Heart left ventricle (tissue), 16 donors: ENCODE data around the gene RPL27. TPM values are rescaled to one million over a fixed set of nuclear protein-coding genes. Genes with fewer than 3 reads are reported as not detected.

Source experiments
- ATAC-seq, 4 donors: fragments of 200-7000 bp; cut with Tn5 transposase; one replicate each; pipeline ENCODE4 v1.9.1; 2020 to 2022; ENCODE audit warnings: moderate library complexity in 4 of 4, mild to moderate bottlenecking in 3 of 4, moderate number of reproducible peaks in 1 of 4
- DNase-seq, 5 donors: peaks; one replicate each; pipeline ENCODE4 v3.0.0-alpha.2; 2020
- H3K27ac ChIP-seq, 12 donors: fragments of 200-600 bp; sonication (generic) in 4 of 12; one replicate each; pipeline versions ENCODE4 v1.5.0 to v1.8.0; 2016 to 2022; ENCODE audit warnings: mild to moderate bottlenecking in 2 of 12
- H3K27me3 ChIP-seq, 9 donors: fragments of 200-600 bp; sonication (generic) in 2 of 9; one replicate each; pipeline versions ENCODE4 v1.5.1 to v1.8.0; 2016 to 2022; ENCODE audit warnings: mild to moderate bottlenecking in 3 of 9
- H3K36me3 ChIP-seq, 9 donors: fragments of 200-600 bp; sonication (generic) in 2 of 9; one replicate each; pipeline versions ENCODE4 v1.5.0 to v1.8.0; 2018 to 2022; ENCODE audit warnings: mild to moderate bottlenecking in 2 of 9
- H3K4me1 ChIP-seq, 12 donors: fragments of 200-600 bp; sonication (generic) in 4 of 12; one replicate each; pipeline versions ENCODE4 v1.5.0 to v1.8.0; 2016 to 2022; ENCODE audit warnings: mild to moderate bottlenecking in 3 of 12
- H3K4me3 ChIP-seq, 12 donors: fragments of 200-600 bp; sonication (generic) in 4 of 12; one replicate each; pipeline versions ENCODE4 v1.5.0 to v1.8.0; 2017 to 2022; ENCODE audit warnings: mild to moderate bottlenecking in 9 of 12, moderate library complexity in 4 of 12
- H3K9me3 ChIP-seq, 12 donors: fragments of 200-600 bp; sonication (generic) in 4 of 12; one replicate each; pipeline versions ENCODE4 v1.5.0 to v1.8.0; 2016 to 2022; ENCODE audit warnings: mild to moderate bottlenecking in 1 of 12
- CTCF ChIP-seq, 12 donors: fragments of 200-600 bp; sonication (generic) in 4 of 12; IDR thresholded peaks; one replicate each; pipeline versions ENCODE4 v1.5.0 to v1.8.0; 2018 to 2022; ENCODE audit warnings: antibody characterized with exemption in 12 of 12, mild to moderate bottlenecking in 5 of 12
- POLR2A ChIP-seq, 2 donors: fragments of 450-650 bp; IDR thresholded peaks; one replicate each; pipeline ENCODE4 v1.6.1; 2017; ENCODE audit warnings: antibody characterized with exemption in 2 of 2, mild to moderate bottlenecking in 2 of 2, moderate library complexity in 2 of 2
- WGBS, 4 donors: extraction: QIAGEN DNeasy Blood & Tissue Kit in 2 of 4; methylation state at CpG; one replicate each; pipeline versions ENCODE4 v1.1.5 to v1.1.7; 2013 to 2018; 5-methylcytosine and 5-hydroxymethylcytosine counted together
- intact Hi-C, 10 donors: fragments of 100-400 bp; cut with DNase I; formaldehyde crosslinking; loops; one replicate each; pipeline versions ENCODE4 v1.11.1 to v1.14.2; 2022
- polyA plus RNA-seq, 2 donors: library from polyadenylated mRNA; stranded (reverse); fragments of 200-250 nt; gene quantifications; one replicate each; pipeline ENCODE4 v1.2.3, GENCODE V29; 2013
- total RNA-seq, 9 donors: library from RNA; depleted of rRNA in 2 of 9; stranded (reverse); fragments of >200 nt in 2 of 9; fragmentation: NEBNext Ultra II Directional in 3 of 9; extraction: Animal tissue kit (Norgen Biotek cat#: 25700) in 3 of 9; gene quantifications; one replicate each; pipeline versions ENCODE4 v1.1.0 to v1.2.4, GENCODE V29; 2016 to 2023
- donor health status: ischemic (EF 13 %, LVEDD 7.1; RV severe dilation, severe dysfunction).
- donor health status: healthy with polysubstance abuse.
- donor health status: DM: no; HTN: yes; CAD: no.
- donor health status: DM: no; HTN: no; CAD: no.
- donor health status: ischemic (EF 25% LVEDD 6.9; RV normal size, moderate dysfunction).
- donor health status: ischemic (EF 25% LVEDD 5.7; RV mildly dilated, moderate dysfunction).
- donor health status: healthy.
- donor health status: DM: yes; HTN: yes; CAD: no.
- donor health status: ischemic (EF 35%, LVEDD 5.7; RV mildly dilated, moderate dysfunction).
- donor health status: nonischemic (EF 11% LVEDD 7.7; RV severe dilation, severe dysfunction).
- donor health status: DM: yes; HTN: yes; CAD: no.
- donor health status: PGD.
- donor health status: ischemic (EF 29% LVEDD 5.4; RV normal size, mild dysfunction).
- donor health status: nonischemic (EF 23%, LVEDD 6.1; RV moderate dilation, normal function).

RPL27 gene
- total and polyA plus RNA-seq, 11 donors, result 477 to 2,590 (median 687) TPM

DNA sequence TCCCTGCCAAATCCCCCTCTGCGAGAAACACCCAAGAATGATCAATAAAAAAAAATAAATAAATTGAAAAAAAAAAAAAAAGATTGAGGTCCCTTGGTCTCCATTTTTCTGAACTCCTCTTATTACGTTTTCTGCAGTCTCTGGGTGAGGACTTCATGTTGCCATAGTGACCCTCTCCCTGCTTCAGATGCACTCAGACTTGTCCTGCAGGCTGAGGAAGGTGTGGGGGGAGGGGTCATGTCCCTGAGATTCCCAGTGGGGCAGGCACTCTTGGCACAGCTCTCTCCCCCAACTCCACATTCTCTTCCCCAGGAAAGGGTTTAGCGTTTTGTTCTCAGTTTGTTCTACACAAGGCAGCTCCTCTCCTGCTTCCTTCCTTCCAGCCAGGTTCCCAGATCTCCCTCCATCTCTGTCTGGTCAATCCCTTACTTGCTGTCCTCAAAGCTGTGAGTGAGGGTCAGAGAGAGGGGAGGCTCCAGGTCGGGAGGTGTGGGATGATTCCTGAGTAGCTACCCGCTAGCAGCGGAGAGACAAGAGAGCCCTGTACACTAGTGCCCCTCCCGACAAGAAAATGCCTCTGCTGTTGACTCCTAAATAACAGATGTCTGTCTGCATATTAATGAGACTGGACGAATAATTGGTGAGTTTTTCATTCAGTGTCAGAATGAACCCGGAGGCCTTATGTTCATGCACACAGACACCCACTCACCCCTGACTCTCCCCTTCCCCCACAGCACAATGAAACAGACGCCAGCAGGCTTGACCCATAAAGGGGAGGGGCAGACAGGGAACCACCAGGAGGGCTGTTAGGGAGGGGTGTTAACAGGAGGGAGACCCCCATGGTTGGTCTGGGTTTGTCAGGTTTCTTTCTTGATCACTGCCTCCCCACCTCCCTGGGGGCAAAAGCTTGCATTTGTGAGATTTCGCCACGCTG is 36.0 kb downstream of the RPL27 start:
- no peak for DNase-seq

GRCh38 chr17:43034894-43035293 is 36.7 kb downstream of the RPL27 start:
- intact Hi-C loops, result loop anchor here in 1 of 10 donors (5.0 kb wide), 1 partner anchor 92 kb away; the partner anchor contains the start of gene BRCA1
- H3K27ac ChIP-seq, result no peak overlapping the region
- H3K4me1 ChIP-seq, result no peaks in the 10 kb centered on the region
- no peaks in the 10 kb centered on the region for H3K27me3 ChIP-seq
- no peak for DNase-seq
- no peak overlapping the region for H3K4me3 ChIP-seq
- no peak for TF ChIP-seq POLR2A (IDR thresholded peaks at IDR 0.05)
- no peak for TF ChIP-seq CTCF (IDR thresholded peaks at IDR 0.05)
- no peaks in the 10 kb centered on the region for H3K36me3 ChIP-seq
- H3K9me3 ChIP-seq, result no peaks in the 10 kb centered on the region
- WGBS, 4 donors, result 86 to 97% (median 89%) methylated on average over 3 of the region's 3 CpGs
- ATAC-seq, result no peak

More for the DNA sequence above, 36.0 kb downstream of the RPL27 start:
- Histone ChIP-seq H3K27ac (no peak overlapping the region), H3K4me1 (no peaks in the 10 kb centered on the region), H3K27me3 (no peaks in the 10 kb centered on the region), H3K36me3 (no peaks in the 10 kb centered on the region), H3K9me3 (no peaks in the 10 kb centered on the region), H3K4me3 (no peak overlapping the region)
- TF ChIP-seq POLR2A (IDR thresholded peaks at IDR 0.05) (no peak), CTCF (IDR thresholded peaks at IDR 0.05) (no peak)
- ATAC-seq, result no peak
- 51 to 60% (median 54%) methylated on average over 12 of the region's 12 CpGs for WGBS, 4 donors
- intact Hi-C loops, result loop anchor here in 1 of 10 donors (5.0 kb wide), 1 partner anchor 93 kb away; the partner anchor contains the start of gene BRCA1

- no peaks in the 10 kb centered on the region for H3K36me3 ChIP-seq
- WGBS, 4 donors, result 90 to 100% (median 97%) methylated on average over 2 of the region's 2 CpGs
- H3K4me1 ChIP-seq, result no peaks in the 10 kb centered on the region
- H3K27ac ChIP-seq, result no peak overlapping the region
- intact Hi-C loops, result loop anchor here in 1 of 10 donors (10.0 kb wide), 1 partner anchor 55 kb away; no protein-coding TSS in a partner anchor
- ATAC-seq (no peak), DNase-seq (no peak)
- TF ChIP-seq POLR2A (IDR thresholded peaks at IDR 0.05) (no peak), CTCF (IDR thresholded peaks at IDR 0.05) (no peak)
- H3K9me3 ChIP-seq, result no peaks in the 10 kb centered on the region
- no peaks in the 10 kb centered on the region for H3K27me3 ChIP-seq
- H3K4me3 ChIP-seq, result no peak overlapping the region
Observed at GRCh38 chr17:43039646-43040045, 41.4 kb downstream of the RPL27 start.

- H3K36me3 ChIP-seq, result no peaks in the 10 kb centered on the region
- H3K9me3 ChIP-seq, result no peaks in the 10 kb centered on the region
- no peaks in the 10 kb centered on the region for H3K4me1 ChIP-seq
- H3K27me3 ChIP-seq, result no peaks in the 10 kb centered on the region
- no peak for ATAC-seq
- no peak overlapping the region for H3K4me3 ChIP-seq
- no peak for DNase-seq
- 84 to 93% (median 90%) methylated on average over 2 of the region's 2 CpGs for WGBS, 4 donors
- intact Hi-C loops, result loop anchor here in 1 of 10 donors (10.0 kb wide), 1 partner anchor 54 kb away; no protein-coding TSS in a partner anchor
- H3K27ac ChIP-seq, result no peak overlapping the region
- no peak for TF ChIP-seq POLR2A (IDR thresholded peaks at IDR 0.05)
- no peak for TF ChIP-seq CTCF (IDR thresholded peaks at IDR 0.05)
Observed at GRCh38 chr17:43040655-43041054, 42.4 kb downstream of the RPL27 start.
